HUES48 (cell line): ENCODE data around the gene HOXC12.

Experiments used
- H3K27ac ChIP-seq: one replicate; pipeline ENCODE4 v1.7.0; 2013; ENCODE audit warnings: low read depth, low read length, inconsistent platforms
- H3K27me3 ChIP-seq: 2 replicates; pipeline ENCODE4 v1.6.1; 2013; ENCODE audit warnings: mild to moderate bottlenecking, low read length; ENCODE audit not compliant: control insufficient read depth, insufficient read depth
- H3K36me3 ChIP-seq: 2 replicates; pipeline ENCODE4 v1.6.1; 2013; ENCODE audit warnings: low read length; ENCODE audit not compliant: control insufficient read depth, insufficient read depth
- H3K4me1 ChIP-seq: 2 replicates; pipeline ENCODE4 v1.6.1; 2013; ENCODE audit warnings: mild to moderate bottlenecking, low read length; ENCODE audit not compliant: control insufficient read depth, insufficient read depth
- H3K4me3 ChIP-seq: 2 replicates; pipeline ENCODE4 v1.5.1; 2013; ENCODE audit warnings: mild to moderate bottlenecking, low read depth, low read length
- H3K9ac ChIP-seq: 2 replicates; pipeline ENCODE4 v1.6.1; 2013; ENCODE audit warnings: mild to moderate bottlenecking, low read depth, low read length, moderate library complexity
- H3K9me3 ChIP-seq: 2 replicates; pipeline ENCODE4 v1.6.1; 2013; ENCODE audit warnings: low read length; ENCODE audit not compliant: control insufficient read depth, insufficient read depth

The HOXC12 gene

DNA sequence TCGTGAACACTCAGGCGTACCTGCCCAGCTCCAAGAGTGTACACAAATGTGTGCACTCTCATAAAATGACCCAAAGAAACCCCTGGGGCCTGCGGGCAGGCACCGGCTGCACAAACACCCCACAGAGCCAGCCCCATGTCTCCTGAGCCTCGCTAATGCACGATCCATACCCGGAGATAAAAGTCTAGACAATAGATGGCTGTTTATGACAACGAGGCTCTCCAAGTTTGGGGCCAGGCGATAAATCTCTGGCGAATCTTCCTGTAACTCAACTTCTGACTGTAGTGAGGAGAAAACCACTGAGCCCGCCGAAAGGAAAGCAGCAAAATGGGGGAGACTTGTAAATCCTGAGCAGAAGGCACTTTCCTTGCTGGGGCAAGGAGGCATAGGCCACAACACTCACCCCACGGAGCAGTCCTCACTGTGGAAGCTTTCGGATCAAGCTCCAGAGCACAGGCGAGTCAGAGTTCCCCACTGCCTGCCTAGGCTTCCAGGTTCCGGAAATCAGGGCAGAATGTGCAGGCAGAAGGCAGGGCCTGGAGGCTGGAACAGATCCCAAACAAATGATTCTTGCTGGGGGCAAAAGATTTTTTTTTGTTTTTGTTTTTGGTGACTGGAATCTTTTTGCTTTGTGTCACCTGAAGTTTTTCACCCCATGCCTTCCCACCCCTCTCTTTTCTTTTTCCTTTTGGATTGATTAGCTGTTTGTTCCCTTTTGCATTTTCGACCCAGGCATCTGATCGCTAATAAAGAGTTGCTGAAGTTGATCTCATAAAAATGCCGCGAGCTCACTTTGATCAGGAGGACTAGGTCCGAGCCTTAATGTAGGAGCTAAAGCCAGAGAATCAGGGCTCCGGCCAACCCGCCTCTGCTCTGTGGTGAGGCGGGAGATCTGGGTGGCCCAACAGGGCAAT is 13.8 kb downstream of the HOXC12 start:
- Histone ChIP-seq H3K4me3 (no peak overlapping the region), H3K27ac (no peak overlapping the region), H3K27me3 (peaks cover 100% of the 10 kb centered on the region), H3K36me3 (no peaks in the 10 kb centered on the region), H3K9ac (no peak overlapping the region), H3K9me3 (no peaks in the 10 kb centered on the region), H3K4me1 (no peaks in the 10 kb centered on the region)

DNA sequence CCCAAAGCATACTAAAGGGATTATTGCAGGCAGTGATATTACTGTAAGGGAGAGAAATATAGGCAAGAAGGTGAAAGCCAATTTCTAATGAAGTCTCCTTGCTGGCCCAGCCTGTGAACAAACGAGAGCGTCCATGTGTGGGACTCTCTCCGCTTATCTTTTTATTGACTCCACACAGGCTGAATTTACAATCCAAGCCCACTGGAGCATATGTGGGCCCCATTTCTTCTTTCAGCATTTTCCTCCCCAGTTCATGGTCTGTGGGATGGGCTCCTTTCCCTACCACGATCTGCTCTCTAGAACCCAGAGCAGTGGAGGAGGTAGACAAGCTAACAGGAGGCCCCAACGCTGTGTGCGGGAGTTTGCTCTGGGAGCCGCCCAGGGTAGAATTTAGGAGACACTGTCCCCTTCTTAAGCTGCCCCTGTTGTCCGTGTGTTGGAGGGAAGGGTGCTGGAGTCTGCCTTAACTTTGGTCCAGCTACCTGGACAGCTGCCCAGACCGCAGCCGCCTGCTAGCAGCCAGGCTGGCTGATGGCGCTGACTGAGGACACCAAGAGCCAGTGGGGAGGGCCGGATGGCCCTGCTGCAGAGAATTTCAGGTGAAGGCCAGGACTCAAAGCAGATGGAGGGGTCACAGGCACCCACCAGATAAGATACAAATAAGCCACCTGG is 15.0 kb downstream of the HOXC12 start:
- H3K36me3 ChIP-seq, result no peaks in the 10 kb centered on the region
- no peaks in the 10 kb centered on the region for H3K9me3 ChIP-seq
- no peak overlapping the region for H3K27ac ChIP-seq
- no peak overlapping the region for H3K9ac ChIP-seq
- H3K4me3 ChIP-seq, result no peak overlapping the region
- H3K4me1 ChIP-seq, result no peaks in the 10 kb centered on the region
- H3K27me3 ChIP-seq, result peaks cover 100% of the 10 kb centered on the region

DNA sequence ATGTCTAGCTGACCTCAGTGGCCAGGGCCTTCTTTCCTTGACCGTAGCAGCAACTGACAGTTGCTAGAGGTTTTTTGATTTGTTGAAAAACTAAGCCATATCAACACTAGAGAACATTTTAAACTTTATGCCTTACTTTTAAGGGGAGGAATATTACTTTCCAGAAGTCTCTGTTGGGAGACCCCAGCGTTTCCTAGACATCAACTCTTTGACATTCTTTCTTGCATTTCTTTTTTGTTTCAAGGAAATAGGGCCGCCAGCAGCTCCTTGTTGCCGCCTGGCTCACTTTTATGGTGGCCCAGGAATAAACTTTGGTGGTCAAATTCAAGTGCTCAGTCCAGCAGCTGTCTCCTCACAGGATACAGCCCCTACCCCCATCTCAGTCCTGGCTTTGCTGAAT is 15.7 kb downstream of the HOXC12 start:
- Histone ChIP-seq H3K27me3 (peaks cover 100% of the 10 kb centered on the region), H3K4me1 (no peaks in the 10 kb centered on the region), H3K9me3 (no peaks in the 10 kb centered on the region), H3K9ac (no peak overlapping the region), H3K27ac (no peak overlapping the region), H3K4me3 (no peak overlapping the region), H3K36me3 (no peaks in the 10 kb centered on the region)

DNA sequence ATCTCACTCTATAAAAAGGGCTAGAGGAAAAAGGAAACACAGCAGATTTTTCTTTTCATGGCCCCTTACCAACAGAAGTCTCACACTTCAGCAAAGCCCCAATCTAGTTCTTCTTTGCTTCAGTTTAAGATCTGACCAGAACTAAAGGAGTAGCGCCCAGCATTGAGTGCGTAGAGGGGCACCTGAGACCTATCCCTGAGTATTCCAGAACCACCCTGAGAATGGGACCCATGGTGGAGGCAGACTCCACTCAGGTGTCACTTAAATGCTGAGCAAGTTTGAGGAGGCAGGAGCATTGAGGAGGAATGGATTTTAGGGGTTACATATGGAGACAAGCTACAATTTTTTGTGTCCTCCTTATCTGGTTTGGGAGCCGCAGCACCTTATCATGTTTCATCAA is 16.4 kb downstream of the HOXC12 start:
- Histone ChIP-seq H3K4me3 (no peak overlapping the region), H3K27me3 (peaks cover 100% of the 10 kb centered on the region), H3K36me3 (no peaks in the 10 kb centered on the region), H3K27ac (no peak overlapping the region), H3K9me3 (no peaks in the 10 kb centered on the region), H3K4me1 (no peaks in the 10 kb centered on the region), H3K9ac (no peak overlapping the region)

DNA sequence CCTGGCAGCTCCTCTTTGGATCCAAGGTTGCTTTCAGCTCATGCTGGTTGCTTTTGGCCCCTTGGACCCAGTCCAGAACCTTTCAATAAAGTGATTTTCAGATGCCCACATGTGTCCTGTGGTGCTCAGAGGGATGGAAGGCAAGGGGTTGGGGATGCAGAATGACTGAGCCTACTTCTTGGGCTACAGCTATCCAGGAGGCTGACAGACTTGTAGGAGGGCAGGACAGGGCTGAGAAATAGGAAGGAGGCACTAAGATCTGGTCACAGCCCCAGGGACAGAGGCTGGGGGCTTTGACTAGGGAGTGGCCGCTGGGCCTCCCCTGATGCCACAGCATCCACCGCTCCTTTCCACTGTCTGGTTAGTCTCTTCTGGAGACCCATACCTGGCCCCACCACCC is 17.0 kb downstream of the HOXC12 start:
- H3K9ac ChIP-seq, result no peak overlapping the region
- H3K27ac ChIP-seq, result no peak overlapping the region
- H3K9me3 ChIP-seq, result no peaks in the 10 kb centered on the region
- H3K27me3 ChIP-seq, result peaks cover 100% of the 10 kb centered on the region
- H3K4me1 ChIP-seq, result no peaks in the 10 kb centered on the region
- no peak overlapping the region for H3K4me3 ChIP-seq
- H3K36me3 ChIP-seq, result no peaks in the 10 kb centered on the region

DNA sequence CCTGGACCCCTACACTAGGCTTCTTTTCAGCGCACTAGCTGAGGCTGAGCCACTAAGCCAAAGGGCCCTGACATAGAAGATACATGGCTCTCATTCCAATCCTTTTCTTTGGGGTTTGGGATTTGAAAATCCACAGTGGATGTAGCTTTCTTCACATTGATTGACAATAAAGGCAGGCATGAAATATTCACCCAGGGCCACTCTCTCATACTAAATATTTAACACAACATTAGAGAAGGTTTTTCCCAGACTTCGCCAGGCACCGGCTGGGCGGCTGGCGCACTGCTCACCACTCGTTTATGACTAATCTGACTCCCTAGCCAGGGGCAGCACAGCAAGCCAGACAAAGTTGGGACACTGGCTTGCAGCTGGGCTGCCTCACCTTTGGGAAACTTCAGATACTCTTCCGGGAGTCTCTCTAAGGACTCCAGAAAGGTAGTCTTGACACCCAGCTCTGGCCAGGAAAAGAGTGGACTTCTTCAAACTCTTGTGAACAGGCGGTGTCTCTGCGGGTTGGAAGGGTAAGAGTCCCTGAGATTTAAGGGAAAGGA is 17.5 kb downstream of the HOXC12 start:
- Histone ChIP-seq H3K4me3 (no peak overlapping the region), H3K27me3 (peaks cover 100% of the 10 kb centered on the region)

DNA sequence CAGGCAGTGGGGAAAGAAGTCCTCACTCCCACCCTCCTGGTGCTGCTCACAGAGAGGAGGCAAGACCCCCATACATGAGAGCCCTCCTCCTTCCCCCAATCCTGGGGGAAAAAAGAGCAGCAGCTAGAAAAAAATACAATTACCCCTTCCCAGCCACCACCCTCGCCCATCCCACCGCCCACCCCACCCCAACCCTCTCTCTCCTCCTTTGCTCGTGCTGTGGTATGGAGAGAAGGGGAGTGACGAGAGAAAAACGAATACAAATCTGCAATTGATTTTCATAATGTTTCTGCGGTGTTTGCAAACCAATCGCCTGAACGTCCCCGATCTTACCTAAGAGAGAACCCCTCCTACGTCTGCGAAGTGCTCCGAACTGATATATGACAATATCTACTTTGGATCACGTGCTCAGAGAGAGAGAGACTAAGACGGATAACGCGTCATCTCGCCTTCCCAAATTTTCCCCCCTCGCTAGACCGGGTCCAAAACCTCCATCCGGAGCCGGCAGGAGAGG is 18.1 kb downstream of the HOXC12 start, which contains the start of gene HOXC11:
HOXC11 (plus strand) TSS at position 405 of the 514 bp plus-strand sequence. CDS start 116 bp downstream, outside the sequence.
- Histone ChIP-seq H3K27ac (no peak within 1 kb of the TSS), H3K27me3 (peaks cover 100% of the 10 kb centered on the region), H3K4me3 (no peak within 1 kb of the TSS), H3K36me3 (no peaks in the 10 kb centered on the region), H3K9ac (no peak within 1 kb of the TSS), H3K4me1 (no peaks in the 10 kb centered on the region), H3K9me3 (no peaks in the 10 kb centered on the region)

More for the DNA sequence above, 17.5 kb downstream of the HOXC12 start:
- no peaks in the 10 kb centered on the region for H3K9me3 ChIP-seq
- H3K36me3 ChIP-seq, result no peaks in the 10 kb centered on the region
- no peak overlapping the region for H3K9ac ChIP-seq
- H3K27ac ChIP-seq, result no peak overlapping the region
- no peaks in the 10 kb centered on the region for H3K4me1 ChIP-seq

DNA sequence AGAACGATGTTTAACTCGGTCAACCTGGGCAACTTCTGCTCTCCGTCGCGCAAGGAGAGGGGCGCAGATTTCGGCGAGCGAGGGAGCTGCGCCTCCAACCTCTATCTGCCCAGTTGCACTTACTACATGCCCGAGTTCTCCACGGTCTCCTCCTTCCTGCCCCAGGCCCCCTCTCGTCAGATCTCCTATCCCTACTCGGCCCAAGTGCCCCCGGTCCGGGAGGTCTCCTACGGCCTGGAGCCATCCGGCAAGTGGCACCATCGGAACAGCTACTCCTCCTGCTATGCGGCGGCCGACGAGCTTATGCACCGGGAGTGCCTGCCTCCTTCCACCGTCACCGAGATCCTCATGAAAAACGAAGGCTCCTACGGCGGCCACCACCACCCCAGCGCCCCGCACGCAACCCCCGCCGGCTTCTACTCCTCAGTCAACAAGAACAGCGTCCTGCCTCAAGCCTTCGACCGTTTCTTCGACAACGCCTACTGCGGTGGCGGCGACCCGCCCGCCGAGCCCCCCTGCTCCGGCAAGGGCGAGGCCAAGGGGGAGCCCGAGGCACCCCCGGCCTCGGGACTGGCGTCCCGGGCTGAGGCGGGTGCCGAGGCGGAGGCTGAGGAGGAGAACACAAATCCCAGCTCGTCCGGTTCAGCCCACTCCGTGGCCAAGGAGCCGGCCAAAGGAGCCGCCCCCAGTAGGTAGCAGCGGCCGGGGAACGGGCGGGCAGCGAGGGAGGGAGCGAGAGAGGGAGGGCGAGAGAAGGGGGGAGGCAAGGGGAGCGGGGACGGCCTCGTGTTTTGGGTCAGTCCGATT is 18.7 kb downstream of the HOXC12 start:
- H3K27me3 ChIP-seq, result peaks cover 100% of the 10 kb centered on the region
- no peak overlapping the region for H3K27ac ChIP-seq
- H3K9ac ChIP-seq, result no peak overlapping the region
- H3K4me1 ChIP-seq, result no peaks in the 10 kb centered on the region
- no peaks in the 10 kb centered on the region for H3K9me3 ChIP-seq
- H3K36me3 ChIP-seq, result no peaks in the 10 kb centered on the region
- no peak overlapping the region for H3K4me3 ChIP-seq

DNA sequence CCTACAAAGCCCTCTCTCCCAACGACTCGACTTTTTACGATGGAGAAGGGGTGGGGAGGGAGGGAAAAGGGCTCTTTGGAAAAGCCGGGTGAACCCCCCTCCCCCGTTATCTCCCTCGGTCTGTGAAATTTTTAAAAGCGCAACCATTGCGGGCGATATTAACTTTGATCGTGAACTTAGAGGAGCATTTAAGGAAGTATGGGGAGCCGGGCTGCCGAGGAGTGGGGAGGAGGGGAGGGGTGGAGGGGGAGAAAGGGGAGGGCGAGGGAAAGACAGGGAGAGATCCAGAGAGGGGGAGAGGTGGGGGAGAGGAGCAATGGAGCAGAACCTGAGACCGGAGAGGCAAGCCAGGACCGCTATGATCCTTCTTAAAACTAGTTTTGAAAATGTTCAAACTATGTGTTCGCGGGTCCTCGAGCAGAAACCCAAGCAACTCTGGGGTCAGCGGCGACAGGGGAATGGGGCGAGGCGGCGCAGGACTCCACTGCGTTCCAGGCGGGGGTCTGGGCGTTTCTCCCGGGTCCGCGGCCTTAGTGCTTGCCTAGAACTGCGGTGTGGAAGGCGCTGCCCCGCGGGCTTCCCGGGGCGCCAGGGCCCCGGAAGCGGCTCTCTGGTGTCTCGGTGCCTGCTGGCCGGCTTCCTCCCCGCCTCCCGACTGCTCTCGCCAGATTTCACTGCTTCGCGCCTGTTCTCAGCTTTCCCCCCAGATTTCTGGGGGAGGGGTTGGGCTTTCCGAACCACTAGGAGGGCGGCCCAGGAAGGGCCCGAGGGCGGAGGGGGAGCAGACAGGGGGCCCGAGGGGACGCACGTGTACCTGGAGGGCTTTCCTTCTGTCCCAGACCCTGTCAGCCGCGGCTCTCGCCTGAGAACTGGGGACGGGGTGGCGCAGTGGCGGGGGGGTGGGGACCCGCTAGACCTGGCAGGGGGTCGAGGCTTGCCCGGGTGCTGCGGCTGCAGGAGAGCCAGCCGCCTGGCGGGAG is 19.7 kb downstream of the HOXC12 start, which contains the start of gene HOTAIR:
HOTAIR (minus strand) TSS at position 871 of the 980 bp plus-strand sequence.
- Histone ChIP-seq H3K36me3 (no peaks in the 10 kb centered on the region), H3K4me1 (no peaks in the 10 kb centered on the region), H3K9ac (no peak within 1 kb of the TSS), H3K9me3 (no peaks in the 10 kb centered on the region), H3K4me3 (no peak within 1 kb of the TSS), H3K27me3 (peaks cover 100% of the 10 kb centered on the region), H3K27ac (no peak within 1 kb of the TSS)
